SW 1271 (cell line): ENCODE data around the gene VIPR1.
"Not testable (repeated sequence)": the region's sequence is repeated elsewhere in the genome, so short reads cannot be mapped to it uniquely, and the experiment has no call there.

Experiments used
- DNase-seq, 2 experiments: peaks; one replicate each; lab custom pipeline; 2025; lab: John Stamatoyannopoulos, UW

VIPR1 gene

DNA sequence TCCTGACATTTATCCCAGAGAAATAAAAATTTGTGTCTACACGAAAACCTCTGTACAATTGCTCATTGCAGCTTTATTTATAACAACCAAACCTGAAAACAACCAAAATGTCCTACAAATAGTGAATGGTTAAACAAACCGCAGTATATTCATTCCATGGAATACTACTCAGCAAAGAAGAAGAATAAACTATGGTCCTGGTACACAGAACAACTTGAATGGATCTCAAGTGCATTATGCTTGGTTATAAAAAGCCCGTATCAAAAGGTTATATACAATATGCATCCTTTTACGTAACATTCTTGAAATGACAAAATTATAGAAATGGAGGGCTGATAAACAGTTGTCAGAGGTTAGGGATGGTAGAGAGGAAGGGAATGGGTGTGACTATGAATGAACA, 75.6 kb downstream of the VIPR1 start:
- no peak for DNase-seq

- DNase-seq: not testable (repeated sequence)
These were observed 76.9 kb downstream of the VIPR1 start for GRCh38 chr3:42579346-42579745.

- no peak for DNase-seq
These were observed 78.9 kb downstream of the VIPR1 start for GRCh38 chr3:42581400-42581708.

DNA sequence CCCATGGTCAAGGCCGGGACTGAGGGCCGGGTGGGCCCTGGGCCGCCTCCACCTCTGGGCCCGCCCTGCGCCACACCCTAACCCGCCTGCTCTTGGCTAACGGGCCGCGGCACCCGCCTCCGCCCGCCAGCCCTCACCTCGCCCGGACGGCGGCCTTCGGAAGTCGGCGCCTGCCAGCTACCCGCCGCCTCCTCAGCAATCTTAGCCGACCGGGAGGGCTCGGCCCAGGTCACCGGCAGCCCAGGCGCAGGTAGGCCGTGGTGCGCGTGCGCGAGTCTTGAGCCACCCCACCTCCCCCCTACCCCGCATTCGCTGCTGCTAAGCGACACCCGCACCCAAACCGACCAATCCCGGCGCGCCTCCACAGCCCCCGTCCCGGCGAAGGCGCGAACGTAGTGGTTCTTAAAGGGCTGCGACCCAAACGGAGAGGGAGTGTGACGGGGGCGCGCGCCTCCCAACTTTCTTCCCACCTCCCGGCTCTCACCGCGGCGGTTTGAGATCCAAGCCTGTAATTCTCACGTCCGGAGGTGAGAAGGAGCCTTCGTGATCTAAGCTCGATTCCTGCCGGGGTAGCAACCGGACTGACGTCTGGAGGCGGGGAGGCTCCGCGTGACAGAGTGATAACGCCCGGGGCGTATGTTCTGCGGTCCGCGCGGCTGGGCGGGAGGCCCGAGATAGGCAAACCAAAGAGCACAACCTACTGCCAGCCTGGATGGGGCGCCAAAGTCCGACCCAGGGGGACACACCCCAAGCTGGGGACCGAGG, 79.4 kb downstream of the VIPR1 start, which contains the start of gene SEC22C:
Gene SEC22C (minus strand): TSS at position 259 of the 765 bp plus-strand sequence. CDS start 12,921 bp downstream, outside the sequence.
- peak; percentile 83 to 94 for DNase-seq

- no peak for DNase-seq
These were observed 80.1 kb downstream of the VIPR1 start for GRCh38 chr3:42582474-42583070.
